Testis (tissue), 3 donors: ENCODE results near the gene ICAM4. TPM values are rescaled to one million over a fixed set of nuclear protein-coding genes. Genes with fewer than 3 reads are reported as not detected.

Source experiments
- DNase-seq: peaks from one replicate; pipeline ENCODE4 v3.0.0-alpha.2; 2019
- H3K27ac ChIP-seq, 2 donors: fragments of 200-600 bp; sonication (generic); one replicate each; pipeline ENCODE4 v1.5.1; 2019
- H3K27me3 ChIP-seq: fragments of 200-600 bp; sonication (generic); one replicate; pipeline ENCODE4 v1.5.1; 2019
- H3K36me3 ChIP-seq: fragments of 200-600 bp; sonication (generic); one replicate; pipeline ENCODE4 v1.5.1; 2017; ENCODE audit warnings: low read depth; ENCODE audit errors: missing control alignments
- H3K4me1 ChIP-seq: fragments of 200-600 bp; sonication (generic); one replicate; pipeline ENCODE4 v1.5.1; 2019
- H3K4me3 ChIP-seq, 2 donors: fragments of 200-600 bp; sonication (generic); one replicate each; pipeline ENCODE4 v1.5.1; 2017 to 2019
- H3K9me3 ChIP-seq: fragments of 200-600 bp; sonication (generic); one replicate; pipeline ENCODE4 v1.5.1; 2017
- CTCF ChIP-seq, 3 experiments: fragments of 450-650 bp in 2 of 3; fragments of 200-600 bp in 1 of 3; sonication (generic) in 1 of 3; IDR thresholded peaks; one replicate each; pipeline ENCODE4 v1.5.1; 2016 to 2019; ENCODE audit warnings: antibody characterized with exemption in 3 of 3, mild to moderate bottlenecking in 2 of 3, moderate library complexity in 1 of 3
- POLR2A ChIP-seq: fragments of 450-650 bp; IDR thresholded peaks from one replicate; pipeline ENCODE4 v1.6.1; 2017; ENCODE audit warnings: antibody characterized with exemption, mild to moderate bottlenecking, moderate library complexity
- WGBS, 2 donors: methylation state at CpG; one replicate each; pipeline ENCODE4 v1.1.5; 2018; 5-methylcytosine and 5-hydroxymethylcytosine counted together
- intact Hi-C: fragments of 100-400 bp; cut with DNase I; formaldehyde crosslinking; loops from one replicate; pipeline ENCODE4 v1.15.1; 2023; ENCODE audit warnings: low total_unique reads
- polyA plus RNA-seq: library from polyadenylated mRNA; stranded (reverse); fragments of 350-450 nt; fragmentation: Illumina TruSeq; extraction: RNeasy Lipid Tissue Mini Kit (QIAGEN cat#74804); gene quantifications from one replicate; pipeline ENCODE4 v1.2.3, GENCODE V29; 2014; ENCODE audit warnings: low read depth, low replicate concordance; ENCODE audit not compliant: insufficient read depth
- total RNA-seq, 2 donors: library from RNA; depleted of rRNA; stranded (reverse); fragments of >200 nt; gene quantifications; one replicate each; pipeline ENCODE4 v1.2.3, GENCODE V29; 2016

The ICAM4 gene
- total and polyA plus RNA-seq, 3 donors from 2014 or later, result 0.25 to 0.47 (median 0.28) TPM

GRCh38 chr19:10295847-10296591 lies 9.3 kb downstream of the ICAM4 start:
- H3K36me3 ChIP-seq, result no peaks in the 10 kb centered on the region
- DNase-seq, result no peak
- no peak for TF ChIP-seq CTCF (IDR thresholded peaks at IDR 0.05)
- no peak for TF ChIP-seq POLR2A
- H3K4me1 ChIP-seq, result peaks cover 11% of the 10 kb centered on the region
- H3K4me3 ChIP-seq, result no peak overlapping the region
- no peak overlapping the region for H3K27ac ChIP-seq
- peaks cover 5% of the 10 kb centered on the region for H3K27me3 ChIP-seq
- H3K9me3 ChIP-seq, result no peaks in the 10 kb centered on the region
- WGBS, 2 donors, result 4 to 9% methylated on average over 5 to 47 of the region's 58 CpGs
- intact Hi-C loops, result no loop called here

- Histone ChIP-seq H3K27me3 (no peaks in the 10 kb centered on the region), H3K9me3 (no peaks in the 10 kb centered on the region), H3K27ac (no peak overlapping the region), H3K4me3 (no peak overlapping the region), H3K4me1 (peaks cover 6% of the 10 kb centered on the region), H3K36me3 (no peaks in the 10 kb centered on the region)
- 55 to 59% methylated on average over 14 of the region's 14 CpGs for WGBS, 2 donors
- no peak for TF ChIP-seq CTCF (IDR thresholded peaks at IDR 0.05)
- TF ChIP-seq POLR2A, result no peak
- DNase-seq, result no peak
- intact Hi-C loops, result no loop called here
Measured at GRCh38 chr19:10299545-10300458, 13.0 kb downstream of the ICAM4 start.

GRCh38 chr19:10305139-10305806 lies 18.5 kb downstream of the ICAM4 start:
- Histone ChIP-seq H3K36me3 (no peaks in the 10 kb centered on the region), H3K27ac (no peak overlapping the region), H3K27me3 (no peaks in the 10 kb centered on the region), H3K4me1 (no peaks in the 10 kb centered on the region), H3K9me3 (no peaks in the 10 kb centered on the region), H3K4me3 (no peak overlapping the region)
- intact Hi-C loops, result no loop called here
- WGBS, 2 donors, result 83 to 87% methylated on average over 13 to 17 of the region's 17 CpGs
- DNase-seq, result no peak
- TF ChIP-seq CTCF (IDR thresholded peaks at IDR 0.05), result no peak
- no peak for TF ChIP-seq POLR2A

- intact Hi-C loops, result no loop called here
- H3K27me3 ChIP-seq, result no peaks in the 10 kb centered on the region
- H3K4me3 ChIP-seq, result no peak overlapping the region
- no peaks in the 10 kb centered on the region for H3K36me3 ChIP-seq
- H3K27ac ChIP-seq, result no peak overlapping the region
- TF ChIP-seq POLR2A (no peak), CTCF (IDR thresholded peaks at IDR 0.05) (no peak)
- H3K9me3 ChIP-seq, result no peaks in the 10 kb centered on the region
- WGBS, 2 donors, result 88 to 90% methylated on average over 5 of the region's 5 CpGs
- no peaks in the 10 kb centered on the region for H3K4me1 ChIP-seq
- no peak for DNase-seq
Measured at GRCh38 chr19:10306327-10306726, 19.6 kb downstream of the ICAM4 start.
